NB4 (cell line): ENCODE results near the gene PRKRA.

Experiments used
- DNase-seq: peaks from one replicate; pipeline ENCODE4 v3.0.0; 2010; ENCODE audit warnings: low read depth
- H3K4me3 ChIP-seq: one replicate; pipeline ENCODE4 v1.5.1; 2011; ENCODE audit warnings: mild to moderate bottlenecking, low read depth, low read length, moderate library complexity
- CTCF ChIP-seq: IDR thresholded peaks from one replicate; pipeline ENCODE4 v1.5.1; 2012; ENCODE audit warnings: low read depth, low read length
- MAX ChIP-seq: IDR thresholded peaks from 2 replicates; pipeline ENCODE4 v1.6.1; 2011; ENCODE audit warnings: low read depth, low read length
- MYC ChIP-seq: IDR thresholded peaks from 2 replicates; pipeline ENCODE4 v1.6.1; 2011; ENCODE audit warnings: low read depth, low read length
- POLR2A ChIP-seq: IDR thresholded peaks from 2 replicates; pipeline ENCODE4 v1.6.1; 2011; ENCODE audit warnings: mild to moderate bottlenecking; ENCODE audit not compliant: insufficient read length; ENCODE audit errors: extremely low read depth

The PRKRA gene

DNA sequence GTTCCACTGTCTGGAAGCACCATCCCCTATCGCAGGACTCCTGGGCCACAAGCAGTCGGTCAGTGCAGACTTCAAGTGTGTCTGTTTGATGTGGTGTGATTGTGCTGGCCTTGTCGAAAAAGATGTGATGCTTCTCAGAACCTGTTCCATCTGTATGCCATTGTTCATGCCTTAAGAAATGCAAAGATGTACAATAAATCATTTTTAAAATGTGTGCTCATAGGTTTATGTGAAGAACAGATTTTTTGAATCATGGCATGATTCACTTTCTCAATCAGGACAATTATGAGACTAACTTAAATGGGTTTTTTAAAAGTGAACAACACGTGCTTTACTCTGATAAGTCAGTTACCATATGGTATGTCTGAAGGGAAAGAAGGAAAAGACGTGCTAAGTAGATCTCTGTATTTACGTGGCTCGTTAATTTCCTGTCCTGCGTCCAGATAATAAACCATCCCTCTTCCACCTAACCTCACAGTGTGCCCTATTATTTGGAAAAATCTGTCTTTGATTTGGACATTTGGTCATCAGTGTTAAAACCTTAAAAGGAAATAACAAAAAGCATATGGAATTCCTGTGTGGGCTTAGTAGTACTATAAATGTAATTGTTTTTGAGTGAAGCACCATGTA is 54.9 kb downstream of the PRKRA start:
- TF ChIP-seq POLR2A (no peak), MYC (no peak), CTCF (no peak), MAX (no peak)

DNA sequence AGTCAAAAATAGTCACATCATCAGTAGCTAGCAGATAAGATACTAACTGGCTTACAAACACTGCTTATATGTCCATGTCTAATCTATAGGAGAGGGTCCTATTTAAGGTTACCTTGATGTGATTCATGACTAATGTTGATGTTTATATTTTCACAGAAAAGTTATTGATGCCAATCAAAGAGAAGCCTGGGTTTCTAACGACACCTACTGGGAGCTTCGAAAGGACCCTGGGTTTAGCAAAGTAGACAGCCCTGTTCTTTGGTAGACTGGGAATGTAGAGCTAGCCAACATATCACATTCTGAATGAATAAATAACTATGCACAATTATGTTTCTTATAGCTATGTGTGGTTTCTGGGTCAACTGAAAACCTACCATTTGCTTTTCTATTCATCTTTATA is 55.7 kb downstream of the PRKRA start:
- TF ChIP-seq POLR2A (no peak), MAX (no peak), MYC (no peak), CTCF (no peak)
- DNase-seq = no peak
- H3K4me3 ChIP-seq = no peak overlapping the region

More for the DNA sequence above, 54.9 kb downstream of the PRKRA start:
- no peak for DNase-seq
- H3K4me3 ChIP-seq = no peak overlapping the region

DNA sequence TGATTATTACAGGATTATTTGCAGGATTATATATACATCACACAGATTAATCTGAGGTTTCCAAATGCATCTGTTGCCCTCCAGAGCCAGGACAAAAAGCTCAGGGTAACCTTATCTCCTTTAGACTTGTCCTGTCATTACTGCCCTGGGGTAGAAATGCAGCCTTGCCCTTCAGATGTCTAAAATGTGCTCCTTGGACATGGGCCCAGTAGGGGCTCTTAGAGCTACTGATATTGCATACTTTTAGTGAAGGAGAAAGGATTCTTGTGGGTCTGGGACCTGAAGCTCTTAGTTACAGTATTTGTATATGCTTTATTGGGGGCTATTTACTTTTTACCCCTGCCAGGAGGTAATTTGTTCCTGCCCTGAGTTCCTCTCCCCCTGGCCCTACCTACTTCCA is 56.1 kb downstream of the PRKRA start:
- no peak overlapping the region for H3K4me3 ChIP-seq
- no peak for DNase-seq
- TF ChIP-seq MAX (no peak), MYC (no peak), POLR2A (no peak), CTCF (no peak)

DNA sequence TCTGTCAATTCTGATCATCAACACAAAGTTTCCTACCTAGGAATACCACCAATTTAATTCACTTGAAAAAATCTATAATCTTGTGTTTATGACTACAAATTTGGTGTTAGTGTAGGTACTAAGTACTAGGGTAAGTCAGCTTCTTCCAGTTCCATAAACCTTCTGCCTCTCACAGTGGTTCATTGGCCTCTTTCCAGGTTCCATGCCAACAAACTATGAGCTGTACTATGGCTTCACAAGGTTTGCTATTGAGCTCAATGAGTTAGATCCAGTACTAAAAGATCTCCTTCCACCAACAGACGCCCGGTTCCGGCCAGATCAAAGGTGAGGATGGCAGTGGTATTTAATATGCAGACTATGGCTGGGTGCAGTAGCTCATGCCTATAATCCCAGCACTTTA is 58.8 kb downstream of the PRKRA start:
- TF ChIP-seq POLR2A = no peak
- no peak for TF ChIP-seq MYC
- no peak for TF ChIP-seq MAX
- TF ChIP-seq CTCF = no peak
- H3K4me3 ChIP-seq = no peak overlapping the region
- DNase-seq = no peak

DNA sequence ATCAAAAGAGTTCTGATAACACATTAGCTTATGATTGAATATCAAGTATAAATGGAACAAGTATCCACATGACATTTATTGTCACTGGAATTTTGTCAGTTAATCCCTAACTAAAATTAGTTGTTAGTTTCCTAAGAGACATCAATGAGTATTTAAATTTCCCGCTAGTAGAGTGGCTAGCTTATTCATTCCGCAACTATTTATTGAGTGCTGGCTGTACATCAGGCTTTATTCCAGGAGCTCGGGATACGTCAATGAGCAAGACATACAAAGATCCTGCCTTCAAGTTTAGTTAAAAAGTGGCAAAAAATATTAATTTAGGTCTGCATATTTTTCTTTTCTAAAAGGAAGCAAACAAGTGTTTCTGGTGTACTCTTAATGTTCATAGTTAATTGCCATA is 59.3 kb downstream of the PRKRA start:
- H3K4me3 ChIP-seq = no peak overlapping the region
- TF ChIP-seq MYC (no peak), CTCF (no peak), MAX (no peak), POLR2A (no peak)
- DNase-seq = no peak

GRCh38 chr2:178388287-178388686 is 62.7 kb downstream of the PRKRA start:
- H3K4me3 ChIP-seq = no peak overlapping the region
- DNase-seq = no peak
- TF ChIP-seq MYC (no peak), POLR2A (no peak), CTCF (no peak), MAX (no peak)
